HG02981 (cell line): ENCODE data around the gene IDH3A.
A peak's percentile ranks its signal among the peaks of the same experiment; 100 is the strongest.

Source experiments
- ATAC-seq: cut with Tn5 transposase; IDR thresholded peaks from one replicate; pipeline ENCODE4 v1.9.1; 2021; ENCODE audit warnings: mild to moderate bottlenecking, moderate library complexity; ENCODE audit not compliant: unreplicated experiment

Gene IDH3A

GRCh38 chr15:78162038-78162437 is 12.9 kb downstream of the IDH3A start:
- no peak for ATAC-seq

- no peak for ATAC-seq
Measured at GRCh38 chr15:78164010-78164409, 14.8 kb downstream of the IDH3A start.

GRCh38 chr15:78167227-78167888 is 18.2 kb downstream of the IDH3A start:
- ATAC-seq = peak; percentile 77

GRCh38 chr15:78168608-78169007 is 19.4 kb downstream of the IDH3A start:
- no peak for ATAC-seq

- peak; percentile 55 for ATAC-seq
Measured at GRCh38 chr15:78170848-78171773, 21.9 kb downstream of the IDH3A start.

- no peak for ATAC-seq
Measured at GRCh38 chr15:78171864-78172472, 22.8 kb downstream of the IDH3A start.

GRCh38 chr15:78174401-78174800 is 25.2 kb downstream of the IDH3A start:
- no peak for ATAC-seq

GRCh38 chr15:78175330-78175729 is 26.2 kb downstream of the IDH3A start:
- ATAC-seq = no peak

GRCh38 chr15:78177447-78177873 is 28.3 kb downstream of the IDH3A start:
- no peak for ATAC-seq

- no peak for ATAC-seq
Measured at GRCh38 chr15:78178064-78178463, 28.9 kb downstream of the IDH3A start.

- no peak for ATAC-seq
Measured at GRCh38 chr15:78179286-78179840, 30.2 kb downstream of the IDH3A start.

GRCh38 chr15:78179906-78180305 is 30.7 kb downstream of the IDH3A start:
- no peak for ATAC-seq

GRCh38 chr15:78182336-78182700 is 33.2 kb downstream of the IDH3A start:
- ATAC-seq = no peak

- no peak for ATAC-seq
Measured at GRCh38 chr15:78182821-78183220, 33.7 kb downstream of the IDH3A start.

- no peak for ATAC-seq
Measured at GRCh38 chr15:78192826-78193594, 43.8 kb downstream of the IDH3A start.

GRCh38 chr15:78193731-78194567 is 44.8 kb downstream of the IDH3A start:
- no peak for ATAC-seq

- ATAC-seq = no peak
Measured at GRCh38 chr15:78194568-78194925, 45.4 kb downstream of the IDH3A start.

GRCh38 chr15:78195735-78196201 is 46.6 kb downstream of the IDH3A start:
- ATAC-seq = no peak

- ATAC-seq = no peak
Measured at GRCh38 chr15:78197632-78198031, 48.5 kb downstream of the IDH3A start.
